Brain microvascular endothelial cell (primary cell): ENCODE measurements around the gene LRRFIP1.

Experiments
- DNase-seq: peaks from one replicate; pipeline ENCODE4 v3.0.0-alpha.2; 2020
- H3K27ac ChIP-seq: fragments of 250-450 bp; sonication (Bioruptor Pico); 2 replicates; pipeline ENCODE4 v1.5.1; 2020; ENCODE audit warnings: mild to moderate bottlenecking, moderate library complexity
- H3K27me3 ChIP-seq: fragments of 250-450 bp; sonication (Bioruptor Pico); replicated peaks from 2 replicates; pipeline ENCODE4 v1.5.1; 2020; ENCODE audit warnings: mild to moderate bottlenecking
- H3K36me3 ChIP-seq: fragments of 250-450 bp; sonication (Bioruptor Pico); replicated peaks from 2 replicates; pipeline ENCODE4 v1.5.1; 2020; ENCODE audit warnings: mild to moderate bottlenecking
- H3K4me3 ChIP-seq: 2 replicates; pipeline ENCODE4 v1.5.1; 2011; ENCODE audit warnings: low read depth, mild to moderate bottlenecking, control low read depth, low read length, moderate library complexity
- in situ Hi-C: cut with HindIII; loops from 2 replicates; pipeline ENCODE4 v1.10.0; 2017; ENCODE audit warnings: low sequenced_read_pairs, low pct_ligation_motif_present
- TF ChIP-seq, protein P1 (sequence below): IDR thresholded peaks from 2 replicates; pipeline ENCODE4 v1.5.1; 2011; ENCODE audit warnings: low read depth, mild to moderate bottlenecking, moderate library complexity, low read length, control low read depth, inconsistent platforms; ENCODE audit errors: missing control alignments

The LRRFIP1 gene

DNA sequence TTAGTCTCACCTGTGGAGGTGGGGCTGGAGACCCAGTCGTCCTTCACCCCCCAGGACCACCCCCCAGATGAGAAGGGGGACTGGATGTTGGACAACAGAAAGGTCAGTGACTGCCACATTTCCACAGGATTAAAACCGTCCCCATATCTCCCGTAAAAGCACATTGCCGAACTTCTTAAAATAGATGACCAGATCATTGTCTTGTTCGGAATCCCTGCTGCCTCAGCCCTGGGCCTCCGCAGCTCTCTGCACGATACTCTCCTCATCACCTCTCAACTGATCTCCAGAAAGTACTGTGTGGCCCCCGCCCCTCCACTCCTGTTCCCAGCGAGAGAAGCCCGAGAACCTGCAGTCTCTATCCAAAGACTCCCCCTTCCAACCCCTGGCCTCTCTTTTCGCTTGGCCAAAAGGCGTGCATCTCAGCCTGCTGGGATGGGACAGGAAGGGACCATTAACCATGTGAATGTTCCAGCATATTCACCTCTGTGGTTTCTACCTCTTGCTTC lies 13.2 kb downstream of the LRRFIP1 start:
- no peak for DNase-seq
- Histone ChIP-seq H3K27me3 (no peaks in the 10 kb centered on the region), H3K27ac (no peak overlapping the region), H3K36me3 (no peaks in the 10 kb centered on the region), H3K4me3 (no peak overlapping the region)
- in situ Hi-C loops = no loop called here
- TF ChIP-seq, protein P1, sequence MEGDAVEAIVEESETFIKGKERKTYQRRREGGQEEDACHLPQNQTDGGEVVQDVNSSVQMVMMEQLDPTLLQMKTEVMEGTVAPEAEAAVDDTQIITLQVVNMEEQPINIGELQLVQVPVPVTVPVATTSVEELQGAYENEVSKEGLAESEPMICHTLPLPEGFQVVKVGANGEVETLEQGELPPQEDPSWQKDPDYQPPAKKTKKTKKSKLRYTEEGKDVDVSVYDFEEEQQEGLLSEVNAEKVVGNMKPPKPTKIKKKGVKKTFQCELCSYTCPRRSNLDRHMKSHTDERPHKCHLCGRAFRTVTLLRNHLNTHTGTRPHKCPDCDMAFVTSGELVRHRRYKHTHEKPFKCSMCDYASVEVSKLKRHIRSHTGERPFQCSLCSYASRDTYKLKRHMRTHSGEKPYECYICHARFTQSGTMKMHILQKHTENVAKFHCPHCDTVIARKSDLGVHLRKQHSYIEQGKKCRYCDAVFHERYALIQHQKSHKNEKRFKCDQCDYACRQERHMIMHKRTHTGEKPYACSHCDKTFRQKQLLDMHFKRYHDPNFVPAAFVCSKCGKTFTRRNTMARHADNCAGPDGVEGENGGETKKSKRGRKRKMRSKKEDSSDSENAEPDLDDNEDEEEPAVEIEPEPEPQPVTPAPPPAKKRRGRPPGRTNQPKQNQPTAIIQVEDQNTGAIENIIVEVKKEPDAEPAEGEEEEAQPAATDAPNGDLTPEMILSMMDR = no peak

DNA sequence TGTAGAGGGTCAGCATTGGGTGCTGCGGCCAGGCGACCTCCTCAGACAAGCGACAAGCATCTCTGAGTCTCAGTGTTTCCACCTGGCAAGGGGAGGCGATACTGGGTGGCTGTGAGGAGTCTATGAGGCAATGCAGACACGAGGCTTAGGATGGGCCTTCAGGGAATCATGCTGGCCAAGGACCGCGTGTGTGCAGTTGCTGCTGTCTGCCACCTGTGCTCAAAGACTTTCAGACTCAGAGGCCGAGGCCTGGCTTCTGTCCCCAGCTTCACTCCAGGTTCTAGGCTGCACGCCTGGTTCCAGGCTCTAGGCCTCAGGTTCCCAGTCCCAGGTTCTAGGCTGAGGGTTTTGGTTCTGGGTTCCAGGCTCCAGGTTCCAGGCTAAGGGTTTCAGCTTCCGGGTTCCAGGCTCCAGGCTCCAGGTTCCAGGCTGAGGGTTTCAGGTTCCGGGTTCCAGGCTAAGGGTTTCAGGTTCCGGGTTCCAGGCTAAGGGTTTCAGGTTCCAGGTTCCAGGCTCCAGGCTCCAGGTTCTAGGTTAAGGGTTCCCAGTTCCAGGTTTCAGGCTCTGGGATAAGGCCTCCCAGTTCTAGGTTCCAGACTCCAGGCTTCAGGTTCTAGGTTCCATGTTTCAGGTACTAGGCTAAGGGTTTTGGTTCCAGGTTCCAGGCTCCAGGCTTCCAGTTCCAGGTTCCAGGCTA lies 14.8 kb downstream of the LRRFIP1 start:
- in situ Hi-C loops = no loop called here
- H3K27ac ChIP-seq = no peak overlapping the region
- no peak overlapping the region for H3K4me3 ChIP-seq
- no peak for DNase-seq
- TF ChIP-seq, protein P1 = no peak
- no peaks in the 10 kb centered on the region for H3K27me3 ChIP-seq
- H3K36me3 ChIP-seq = no peaks in the 10 kb centered on the region

DNA sequence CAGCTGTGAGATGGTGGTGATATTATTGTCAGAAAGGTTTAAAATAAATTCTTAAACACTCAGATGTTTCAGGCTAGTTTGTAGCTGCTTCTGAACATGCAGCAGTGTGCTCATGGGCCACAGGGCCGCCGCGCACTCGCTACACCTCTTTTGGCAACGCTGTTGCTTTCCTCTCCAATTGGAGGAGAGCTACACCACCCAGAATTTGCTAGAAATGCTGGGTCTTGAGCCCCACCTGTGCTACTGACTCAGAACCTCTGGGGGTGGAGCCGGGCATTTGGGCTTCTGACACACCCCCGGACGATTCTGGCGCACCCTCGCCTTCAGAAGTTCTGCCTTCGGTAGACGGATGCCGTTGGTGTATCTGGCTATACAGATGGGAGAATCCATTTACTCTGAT lies 15.7 kb downstream of the LRRFIP1 start:
- no peaks in the 10 kb centered on the region for H3K27me3 ChIP-seq
- H3K36me3 ChIP-seq = no peaks in the 10 kb centered on the region
- no peak overlapping the region for H3K4me3 ChIP-seq
- DNase-seq = no peak
- H3K27ac ChIP-seq = no peak overlapping the region
- TF ChIP-seq, protein P1 = no peak
- in situ Hi-C loops = no loop called here

DNA sequence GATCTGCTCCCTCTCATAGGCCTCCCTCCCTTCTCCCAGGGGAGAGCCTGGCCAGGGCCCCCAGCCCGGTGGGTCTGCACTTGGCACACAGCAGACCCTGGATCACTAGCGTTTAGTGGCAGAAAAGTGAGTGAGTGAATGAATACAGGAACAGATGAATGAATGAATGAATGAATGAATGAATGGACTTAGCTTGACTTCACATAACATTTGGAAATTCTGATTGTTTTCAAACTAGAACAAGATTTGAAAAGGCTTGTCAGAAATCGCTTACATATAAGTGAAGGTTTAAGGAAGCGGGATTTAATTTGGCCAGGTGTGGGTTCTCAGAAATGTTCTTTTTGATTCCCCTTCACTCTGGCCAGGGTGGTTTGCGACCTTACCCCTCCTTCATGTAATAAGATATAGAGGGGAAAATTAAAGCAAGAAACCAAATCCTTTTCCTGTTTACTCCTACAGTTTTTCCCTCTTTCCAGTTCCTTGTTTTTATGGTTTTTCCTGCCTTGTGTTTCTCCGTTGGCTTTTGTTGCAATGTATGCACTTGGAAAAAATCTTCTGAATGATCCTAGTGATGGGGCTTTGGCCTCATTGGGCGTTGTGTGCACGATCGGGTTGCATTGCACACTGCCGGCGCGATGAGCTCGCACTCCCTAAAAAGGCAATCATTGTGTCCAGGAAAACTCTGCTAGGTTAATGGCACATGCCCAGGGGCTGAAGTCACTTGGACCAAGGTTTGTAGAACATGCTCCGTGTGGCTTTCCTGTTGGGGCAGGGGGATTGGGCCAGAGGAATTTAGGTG lies 16.4 kb downstream of the LRRFIP1 start:
- no peak for DNase-seq
- TF ChIP-seq, protein P1 = no peak
- Histone ChIP-seq H3K36me3 (no peaks in the 10 kb centered on the region), H3K27me3 (no peaks in the 10 kb centered on the region), H3K27ac (no peak overlapping the region), H3K4me3 (no peak overlapping the region)
- in situ Hi-C loops = no loop called here

DNA sequence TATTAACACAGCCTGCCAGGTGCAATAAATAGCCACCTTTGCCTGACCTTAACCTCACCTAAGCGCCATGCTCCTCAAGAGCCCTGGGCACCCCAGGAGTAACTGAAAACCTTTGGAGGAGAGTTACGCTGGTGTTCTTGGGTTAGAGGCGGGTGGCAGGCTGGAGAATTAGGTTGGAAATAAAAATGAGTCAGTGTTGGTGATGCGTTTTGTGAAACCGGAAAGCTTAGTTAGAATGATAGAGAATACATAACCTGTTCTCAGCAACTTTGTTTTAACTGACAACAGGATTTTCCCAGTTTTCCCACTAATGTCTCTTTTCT lies 17.0 kb downstream of the LRRFIP1 start:
- H3K36me3 ChIP-seq = no peaks in the 10 kb centered on the region
- H3K27ac ChIP-seq = no peak overlapping the region
- H3K27me3 ChIP-seq = no peaks in the 10 kb centered on the region
- no peak overlapping the region for H3K4me3 ChIP-seq
- TF ChIP-seq, protein P1 = no peak
- DNase-seq = no peak
- in situ Hi-C loops = no loop called here
